CD4-positive, alpha-beta T cell treated with Interleukin-6 at 100 ng/mL for 8 hours (primary cell): ENCODE results near the gene RGS7BP.
"Not testable (repeated sequence)": the region's sequence is repeated elsewhere in the genome, so short reads cannot be mapped to it uniquely, and the experiment has no call there.

Experiments used
- DNase-seq: peaks from one replicate; pipeline ENCODE4 v3.0.0-alpha.2; 2020; ENCODE audit warnings: mixed read lengths, low spot score

RGS7BP gene

GRCh38 chr5:64558641-64559040, 52.8 kb downstream of the RGS7BP start:
- DNase-seq: not testable (repeated sequence)

DNA sequence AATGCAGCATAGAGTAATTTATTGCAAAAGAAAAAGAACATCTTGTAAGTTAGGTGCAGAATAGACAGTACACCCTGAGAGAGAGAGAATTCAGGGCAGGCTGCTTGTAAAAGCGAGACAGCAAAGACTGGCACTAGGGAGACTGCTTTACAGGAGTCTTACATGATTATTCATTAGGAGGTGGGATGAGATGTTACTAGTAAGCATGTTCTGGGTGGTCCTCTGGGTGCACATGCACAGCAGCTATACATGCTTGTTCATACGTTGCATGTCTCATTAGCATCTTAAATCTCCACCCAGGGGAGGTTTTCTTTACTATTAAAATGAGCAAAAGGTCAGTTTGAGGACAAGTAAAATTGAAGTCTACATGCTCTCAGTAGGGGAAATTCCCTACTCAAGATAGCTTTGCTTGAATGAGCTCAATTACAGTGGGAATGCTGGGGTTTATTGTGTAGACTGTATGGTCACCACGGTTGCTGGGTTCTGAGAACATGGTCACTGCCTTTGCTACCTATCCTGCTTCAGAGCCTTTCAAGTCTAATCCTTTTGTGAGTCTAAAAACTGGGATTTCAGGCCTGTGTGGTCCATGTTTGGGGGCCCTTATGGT, 60.6 kb downstream of the RGS7BP start:
- no peak for DNase-seq

- DNase-seq: no peak
These were observed 64.0 kb downstream of the RGS7BP start for GRCh38 chr5:64569858-64570257.

- DNase-seq: no peak
These were observed 64.7 kb downstream of the RGS7BP start for GRCh38 chr5:64570395-64570996.

DNA sequence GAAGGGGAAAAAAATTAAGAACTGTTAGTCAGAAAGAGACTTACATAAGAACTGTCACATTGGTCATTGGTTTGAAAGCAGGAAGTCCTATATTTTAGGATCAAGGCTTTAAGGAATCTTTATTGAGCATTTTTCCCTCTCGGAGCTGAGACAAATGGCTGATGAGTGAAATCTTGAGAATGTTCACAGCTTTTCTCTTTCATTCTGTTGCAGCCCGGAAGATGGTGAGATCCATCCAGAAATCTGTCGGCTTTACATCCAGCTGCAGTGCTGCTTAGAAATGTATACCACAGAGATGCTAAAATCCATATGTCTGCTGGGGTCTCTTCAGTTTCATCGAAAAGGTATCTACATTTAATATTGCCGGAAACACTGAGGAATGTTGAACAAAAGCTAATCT, 69.7 kb downstream of the RGS7BP start:
- no peak for DNase-seq

GRCh38 chr5:64576250-64576649, 70.4 kb downstream of the RGS7BP start:
- DNase-seq: no peak

DNA sequence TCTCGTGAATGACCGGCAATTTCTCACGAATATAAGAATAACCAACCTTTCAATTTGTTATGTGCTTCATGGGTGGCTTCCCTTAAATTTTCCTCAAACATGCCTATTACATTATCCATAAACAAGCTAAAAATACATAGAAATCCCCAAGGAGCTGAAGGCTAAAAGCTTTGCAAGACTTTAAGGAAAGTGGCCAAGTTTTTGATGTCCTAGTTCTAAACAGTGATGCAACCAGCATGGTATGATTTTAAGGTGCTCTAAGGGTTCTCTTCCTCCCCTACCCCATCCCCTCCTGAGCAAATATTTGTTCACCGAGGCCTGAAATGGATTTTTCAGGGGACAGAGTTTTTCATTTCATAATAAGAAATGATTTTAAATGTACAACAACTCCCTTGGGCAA, 79.8 kb downstream of the RGS7BP start:
- no peak for DNase-seq

GRCh38 chr5:64587370-64587769, 81.6 kb downstream of the RGS7BP start:
- no peak for DNase-seq

DNA sequence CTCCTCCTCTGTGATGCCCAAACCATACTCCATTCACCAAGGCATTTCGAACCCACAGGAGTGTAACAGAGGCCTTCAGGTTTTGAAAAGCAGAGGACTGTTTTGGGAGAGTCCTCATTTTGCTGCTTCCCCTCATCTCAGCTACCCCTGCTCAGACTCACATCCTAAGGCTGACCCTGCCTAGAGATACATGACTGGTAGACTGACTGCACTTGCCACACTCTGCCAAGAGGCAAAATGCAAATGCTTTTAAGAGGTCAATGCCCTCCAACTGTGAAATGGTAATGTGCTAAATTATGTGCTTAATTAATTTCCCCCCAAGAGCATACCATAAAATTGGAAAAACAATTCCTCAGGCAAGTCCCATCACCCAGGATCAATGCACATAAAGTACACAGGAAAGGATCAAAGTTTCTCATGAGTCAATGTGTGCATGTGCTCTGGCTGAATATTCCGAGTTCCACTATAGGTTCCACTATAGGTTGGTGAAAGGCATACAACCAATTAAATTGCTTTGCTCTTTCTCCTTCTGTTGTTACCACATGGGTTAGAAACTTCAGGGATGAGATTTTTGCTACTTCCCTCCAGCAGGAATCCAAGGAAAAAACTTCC, 87.0 kb downstream of the RGS7BP start:
- no peak for DNase-seq

- no peak for DNase-seq
These were observed 88.2 kb downstream of the RGS7BP start for GRCh38 chr5:64594025-64594424.

- no peak for DNase-seq
These were observed 88.8 kb downstream of the RGS7BP start for GRCh38 chr5:64594601-64595000.

DNA sequence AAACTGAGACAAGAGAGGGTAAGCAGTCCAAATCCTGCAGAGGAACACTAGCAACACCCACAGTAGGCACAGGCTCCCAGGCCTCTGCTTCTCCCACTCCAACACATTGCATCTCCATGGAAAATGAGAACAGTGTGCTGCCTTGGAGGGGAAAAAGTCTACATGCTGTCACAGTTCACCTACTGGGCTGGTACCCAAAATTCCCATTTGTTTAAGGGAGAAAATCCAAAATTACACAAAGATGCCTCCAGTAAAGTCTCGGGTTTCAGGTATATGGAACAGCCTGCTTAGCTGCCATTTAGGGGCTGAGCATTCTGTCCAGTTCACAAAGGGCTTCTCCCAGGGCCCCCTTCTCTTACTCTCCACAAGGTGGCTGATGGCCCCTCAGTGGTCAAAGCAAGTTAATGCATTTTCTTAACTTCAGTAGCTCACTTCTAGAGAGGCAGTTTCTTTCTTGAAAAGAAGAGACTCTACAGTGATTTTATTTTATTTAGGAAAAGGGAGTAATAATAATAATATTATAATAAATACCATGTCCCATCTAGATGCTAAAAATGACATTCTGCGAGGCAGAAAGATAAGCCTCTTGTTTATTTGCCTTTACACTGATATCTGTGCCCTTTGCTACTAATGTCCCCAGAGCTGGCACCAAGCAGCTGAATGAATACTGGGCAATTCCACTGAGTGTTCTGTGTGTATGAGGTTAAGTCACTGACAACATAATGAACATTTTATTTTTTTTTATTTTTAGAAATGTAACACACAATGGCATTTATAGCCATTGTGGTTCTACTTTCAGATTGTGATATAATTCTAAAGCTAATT, 89.4 kb downstream of the RGS7BP start:
- no peak for DNase-seq

DNA sequence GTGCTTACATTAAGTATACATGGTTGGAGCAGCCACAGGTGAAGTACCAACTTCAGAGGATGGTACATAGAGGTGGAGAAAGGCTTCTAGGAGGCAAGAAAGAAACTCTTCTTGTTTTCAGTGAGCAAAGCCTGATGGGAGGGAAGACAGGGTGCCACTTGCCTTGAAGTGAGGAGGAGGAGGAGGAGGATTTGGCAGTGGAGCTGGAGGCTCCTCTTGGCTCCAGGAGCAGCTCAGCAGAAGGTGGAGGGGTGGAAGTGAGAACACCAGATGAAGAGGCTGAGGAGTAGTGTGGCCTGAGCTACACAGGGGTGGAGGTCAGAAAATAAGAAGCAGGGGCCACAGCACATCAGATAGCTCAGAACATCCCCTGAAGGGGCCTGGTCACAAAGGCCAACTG, 93.4 kb downstream of the RGS7BP start:
- DNase-seq: no peak

DNA sequence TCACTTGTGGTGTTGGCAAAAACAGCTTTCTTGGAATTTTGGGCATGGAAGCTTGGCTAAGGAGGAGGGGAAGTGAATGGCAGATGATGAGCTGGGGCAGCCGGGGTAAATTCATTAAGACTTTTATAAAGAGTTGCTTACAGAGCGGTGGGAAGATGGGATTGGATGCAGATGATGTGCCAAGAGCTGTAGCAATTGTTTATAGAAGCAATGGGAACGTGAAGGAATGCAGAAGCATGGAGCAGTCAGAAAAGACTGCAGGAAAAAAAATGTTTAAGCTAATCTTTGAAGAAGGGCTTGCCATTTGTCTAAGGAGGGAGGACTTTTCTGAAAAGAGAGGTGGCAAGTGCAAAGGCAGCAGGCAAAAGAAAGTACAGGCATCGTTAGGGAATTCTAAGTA, 97.9 kb downstream of the RGS7BP start:
- DNase-seq: no peak

- DNase-seq: no peak
These were observed 101.1 kb downstream of the RGS7BP start for GRCh38 chr5:64606926-64607325.

- no peak for DNase-seq
These were observed 106.6 kb downstream of the RGS7BP start for GRCh38 chr5:64612344-64612961.

- DNase-seq: no peak
These were observed 110.1 kb downstream of the RGS7BP start for GRCh38 chr5:64615895-64616294.

- DNase-seq: no peak
These were observed 113.8 kb downstream of the RGS7BP start for GRCh38 chr5:64619609-64620008.

DNA sequence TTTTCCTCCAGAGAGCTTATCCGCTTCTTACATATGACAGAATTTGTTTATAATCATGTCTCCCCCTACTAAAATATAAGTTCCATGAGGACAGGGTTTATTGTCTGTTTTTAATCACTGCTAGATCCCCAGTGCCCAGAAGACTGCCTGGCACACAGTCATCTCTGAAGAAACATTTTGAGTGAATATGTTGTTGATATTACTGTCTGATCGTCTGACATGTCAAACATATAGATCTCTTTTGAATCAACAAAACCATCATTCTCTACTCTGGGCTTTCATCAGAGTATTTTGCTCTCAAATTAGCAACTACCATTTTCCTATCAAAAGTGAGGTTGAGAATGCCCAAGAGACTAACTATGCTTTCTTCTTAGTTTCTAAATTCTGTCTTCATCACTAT, 117.2 kb downstream of the RGS7BP start:
- no peak for DNase-seq

DNA sequence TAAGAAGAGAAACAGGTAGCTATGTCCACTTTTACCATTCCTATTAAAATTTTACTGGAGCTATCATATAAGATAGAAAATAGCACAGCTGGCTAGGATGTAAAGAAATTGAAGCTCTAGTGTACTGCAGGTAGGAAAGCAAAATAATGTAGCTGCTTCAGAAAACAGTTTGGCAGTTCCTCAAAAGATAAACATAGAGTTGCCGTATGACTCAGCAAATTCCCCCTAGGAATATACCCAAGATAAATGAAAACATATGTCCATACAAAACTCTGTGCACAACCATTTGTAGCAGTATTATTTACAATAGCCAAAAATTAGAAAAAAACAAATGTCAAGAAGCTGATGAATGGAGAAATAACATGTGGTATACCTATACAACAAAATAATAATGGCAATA, 119.9 kb downstream of the RGS7BP start:
- DNase-seq: no peak

- no peak for DNase-seq
These were observed 123.1 kb downstream of the RGS7BP start for GRCh38 chr5:64628901-64629300.

- DNase-seq: no peak
These were observed 124.0 kb downstream of the RGS7BP start for GRCh38 chr5:64629841-64630240.

DNA sequence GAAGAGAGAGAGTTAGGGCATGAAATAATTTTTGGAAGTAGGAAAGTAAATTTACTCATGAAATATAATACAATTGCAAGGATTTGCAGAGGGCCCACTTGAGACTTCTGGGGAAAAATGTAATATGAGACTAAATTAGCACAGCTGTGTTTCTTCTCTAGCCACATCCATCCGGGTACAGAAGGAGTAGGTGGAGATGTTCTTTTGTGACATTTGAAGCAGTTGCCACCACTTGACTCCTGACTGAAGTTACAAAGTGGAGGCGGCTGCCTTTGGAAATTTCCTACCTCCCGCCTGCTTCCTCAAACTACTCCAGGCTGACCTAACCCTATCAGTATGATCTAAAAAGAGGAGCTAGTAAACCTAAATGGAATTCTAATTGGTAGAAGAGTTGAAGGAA, 126.4 kb downstream of the RGS7BP start:
- DNase-seq: no peak
